Natural killer cell (primary cell): Measurements from ENCODE around the gene LCN15. TPM values are rescaled to one million over a fixed set of nuclear protein-coding genes. Genes with fewer than 3 reads are reported as not detected.

Source experiments
- ATAC-seq, 3 donors: fragments of 150-1000 bp in 2 of 3; fragments of 200-7000 bp in 1 of 3; cut with Tn5 transposase; 1 replicate in 1 of 3; 2 replicates in 2 of 3; pipeline ENCODE4 v1.10.0; 2021; ENCODE audit warnings: mild to moderate bottlenecking in 2 of 3, moderate library complexity in 2 of 3
- DNase-seq, 2 donors: peaks; one replicate each; pipeline versions ENCODE4 v3.0.0 to v3.0.0-alpha.2; 2013 to 2021; ENCODE audit warnings: mixed read lengths in 1 of 2
- H3K27ac ChIP-seq: one replicate; pipeline ENCODE4 v1.5.1; 2013; ENCODE audit warnings: mild to moderate bottlenecking, low read length
- H3K27me3 ChIP-seq: one replicate; pipeline ENCODE4 v1.6.1; 2013; ENCODE audit warnings: low read length; ENCODE audit not compliant: control insufficient read depth, insufficient read depth
- H3K36me3 ChIP-seq: one replicate; pipeline ENCODE4 v1.6.1; 2013; ENCODE audit warnings: low read length; ENCODE audit not compliant: control insufficient read depth, insufficient read depth
- H3K4me1 ChIP-seq: one replicate; pipeline ENCODE4 v1.6.1; 2013; ENCODE audit warnings: low read length; ENCODE audit not compliant: control insufficient read depth, insufficient read depth
- H3K4me3 ChIP-seq: one replicate; pipeline ENCODE4 v1.5.1; 2013; ENCODE audit warnings: low read length
- H3K9me3 ChIP-seq: one replicate; pipeline ENCODE4 v1.6.1; 2013; ENCODE audit warnings: low read length; ENCODE audit not compliant: control insufficient read depth, insufficient read depth
- H3K27ac Mint-ChIP-seq, 2 donors: one replicate each; pipeline ENCODE4 v1.8.0; 2022; ENCODE audit warnings: mild to moderate bottlenecking in 2 of 2, mixed read lengths in 2 of 2, moderate library complexity in 1 of 2
- H3K27me3 Mint-ChIP-seq, 2 donors: one replicate each; pipeline ENCODE4 v1.8.0; 2022; ENCODE audit warnings: low read depth in 2 of 2, mixed read lengths in 2 of 2
- H3K36me3 Mint-ChIP-seq: one replicate; pipeline ENCODE4 v1.8.0; 2022; ENCODE audit warnings: mixed read lengths
- H3K4me1 Mint-ChIP-seq, 2 donors: one replicate each; pipeline ENCODE4 v1.8.0; 2022; ENCODE audit warnings: mixed read lengths in 2 of 2
- H3K4me3 Mint-ChIP-seq: one replicate; pipeline ENCODE4 v1.8.0; 2022; ENCODE audit warnings: mild to moderate bottlenecking, moderate library complexity, mixed read lengths
- H3K9me3 Mint-ChIP-seq, 2 donors: one replicate each; pipeline ENCODE4 v1.8.0; 2022; ENCODE audit warnings: mixed read lengths in 2 of 2
- WGBS: methylation state at CpG from one replicate; pipeline ENCODE4 v1.1.7; 2013; ENCODE audit warnings: missing lambda C conversion rate; ENCODE audit not compliant: insufficient coverage; 5-methylcytosine and 5-hydroxymethylcytosine counted together
- intact Hi-C: fragments of 100-400 bp; cut with micrococcal nuclease; formaldehyde crosslinking; loops from one replicate; pipeline ENCODE4 v1.14.2; 2022
- total RNA-seq, 4 donors: library from RNA; stranded (reverse); fragments of 120-200 nt in 1 of 4; gene quantifications; one replicate each; pipeline versions ENCODE4 v1.2.3 to v1.2.4, GENCODE V29; 2013 to 2022
- TF ChIP-seq, protein P1 (sequence below): fragments of 200-600 bp; IDR thresholded peaks from one replicate; pipeline ENCODE4 v1.8.0; 2022; ENCODE audit warnings: antibody characterized with exemption

LCN15 gene
- total RNA-seq, 3 donors from 2014 or later (not counting 1 experiment from before 2014, with no cell fraction given): not detected

DNA sequence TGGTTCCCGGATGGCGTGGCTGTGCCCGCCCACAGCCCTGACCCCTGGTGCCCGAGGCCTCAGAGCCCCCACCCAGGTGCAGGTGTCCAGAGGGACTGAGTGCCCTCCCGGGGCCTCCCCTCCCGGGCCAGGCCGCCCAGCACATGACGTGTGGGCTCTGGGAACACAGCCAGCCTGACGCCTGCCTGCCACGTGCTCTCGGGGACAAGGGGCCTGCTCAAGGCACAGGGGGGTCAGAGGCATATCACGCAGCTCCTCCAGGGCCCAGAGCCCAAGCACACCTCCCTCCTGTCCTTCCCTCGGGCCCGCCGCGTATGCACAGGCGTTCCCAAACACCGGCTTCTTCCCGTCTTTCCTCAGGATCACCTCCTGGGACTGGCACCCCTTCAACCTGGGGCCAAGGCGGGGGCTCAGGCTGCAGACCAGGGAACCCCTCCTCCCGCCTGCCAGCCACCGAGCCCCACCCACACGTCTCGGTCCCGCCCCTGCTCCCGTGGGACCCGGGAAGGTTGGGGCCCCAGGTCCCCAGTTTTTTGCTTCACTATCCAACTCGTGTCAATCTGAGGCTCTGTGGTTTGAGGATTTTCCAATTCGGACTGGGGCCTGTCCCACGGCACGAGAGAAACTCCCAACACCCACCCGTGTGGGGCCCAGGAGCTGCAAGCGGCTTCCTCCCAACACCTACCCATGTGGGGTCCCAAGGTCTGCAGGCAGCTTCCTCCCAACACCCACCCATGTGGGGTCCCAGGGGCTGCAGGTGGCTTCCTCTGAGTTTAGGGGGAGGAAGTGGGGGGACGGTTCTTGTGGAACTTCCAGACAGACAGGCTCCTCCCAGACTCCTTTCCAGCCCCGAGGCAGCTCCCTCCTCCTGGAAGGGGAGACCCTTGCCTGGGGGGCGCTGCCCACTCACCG lies 23.1 kb downstream of the LCN15 start:
- TF ChIP-seq, protein P1, sequence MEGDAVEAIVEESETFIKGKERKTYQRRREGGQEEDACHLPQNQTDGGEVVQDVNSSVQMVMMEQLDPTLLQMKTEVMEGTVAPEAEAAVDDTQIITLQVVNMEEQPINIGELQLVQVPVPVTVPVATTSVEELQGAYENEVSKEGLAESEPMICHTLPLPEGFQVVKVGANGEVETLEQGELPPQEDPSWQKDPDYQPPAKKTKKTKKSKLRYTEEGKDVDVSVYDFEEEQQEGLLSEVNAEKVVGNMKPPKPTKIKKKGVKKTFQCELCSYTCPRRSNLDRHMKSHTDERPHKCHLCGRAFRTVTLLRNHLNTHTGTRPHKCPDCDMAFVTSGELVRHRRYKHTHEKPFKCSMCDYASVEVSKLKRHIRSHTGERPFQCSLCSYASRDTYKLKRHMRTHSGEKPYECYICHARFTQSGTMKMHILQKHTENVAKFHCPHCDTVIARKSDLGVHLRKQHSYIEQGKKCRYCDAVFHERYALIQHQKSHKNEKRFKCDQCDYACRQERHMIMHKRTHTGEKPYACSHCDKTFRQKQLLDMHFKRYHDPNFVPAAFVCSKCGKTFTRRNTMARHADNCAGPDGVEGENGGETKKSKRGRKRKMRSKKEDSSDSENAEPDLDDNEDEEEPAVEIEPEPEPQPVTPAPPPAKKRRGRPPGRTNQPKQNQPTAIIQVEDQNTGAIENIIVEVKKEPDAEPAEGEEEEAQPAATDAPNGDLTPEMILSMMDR: no peak
- Histone ChIP-seq H3K27ac (peak overlapping the region; percentile 15), H3K36me3 (no peaks in the 10 kb centered on the region), H3K27me3 (peaks cover 11% of the 10 kb centered on the region), H3K4me3 (peak overlapping the region; percentile 59), H3K9me3 (no peaks in the 10 kb centered on the region), H3K4me1 (peaks cover 23% of the 10 kb centered on the region)
- H3K36me3 Mint-ChIP-seq: no peaks in the 10 kb centered on the region
- H3K27me3 Mint-ChIP-seq: peaks cover 0 to 6% of the 10 kb centered on the region in 2 donors
- no peak overlapping the region for H3K27ac Mint-ChIP-seq
- intact Hi-C loops: no loop called here
- ATAC-seq: no peak
- H3K4me1 Mint-ChIP-seq: no peaks in the 10 kb centered on the region
- no peak for DNase-seq
- H3K9me3 Mint-ChIP-seq: no peaks in the 10 kb centered on the region
- H3K4me3 Mint-ChIP-seq: no peak overlapping the region
- WGBS: 26% methylated on average over 36 of the region's 37 CpGs

DNA sequence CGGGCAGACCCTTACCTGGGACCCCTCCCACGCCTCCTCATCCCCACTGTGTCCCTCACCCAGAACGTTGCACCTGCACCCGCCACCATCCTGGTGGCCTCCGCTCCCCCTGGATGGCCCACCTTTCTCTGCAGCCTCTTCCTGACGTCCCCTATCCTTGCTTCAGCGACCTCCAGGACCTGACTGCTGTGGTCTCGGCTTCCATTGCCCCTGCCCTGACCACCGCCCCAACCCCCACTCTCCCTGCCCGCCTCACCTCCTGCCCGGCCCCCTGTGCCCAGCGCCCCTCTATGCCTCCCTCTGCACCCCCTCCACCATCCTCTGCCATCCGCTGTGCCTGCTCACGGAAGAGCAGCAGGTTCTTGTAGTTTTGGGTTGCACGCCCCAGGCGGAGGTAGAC lies 23.8 kb downstream of the LCN15 start:
- Mint-ChIP-seq H3K9me3 (no peaks in the 10 kb centered on the region), H3K4me1 (no peaks in the 10 kb centered on the region), H3K27ac (no peak overlapping the region), H3K4me3 (no peak overlapping the region), H3K36me3 (no peaks in the 10 kb centered on the region), H3K27me3 (peaks cover 0 to 6% of the 10 kb centered on the region in 2 donors)
- H3K27ac ChIP-seq: no peak overlapping the region
- peaks cover 11% of the 10 kb centered on the region for H3K27me3 ChIP-seq
- H3K36me3 ChIP-seq: no peaks in the 10 kb centered on the region
- H3K9me3 ChIP-seq: no peaks in the 10 kb centered on the region
- WGBS: 93% methylated on average over 16 of the region's 16 CpGs
- peaks cover 23% of the 10 kb centered on the region for H3K4me1 ChIP-seq
- TF ChIP-seq, protein P1: no peak
- H3K4me3 ChIP-seq: no peak overlapping the region
- no peak for DNase-seq
- intact Hi-C loops: no loop called here
- no peak for ATAC-seq

DNA sequence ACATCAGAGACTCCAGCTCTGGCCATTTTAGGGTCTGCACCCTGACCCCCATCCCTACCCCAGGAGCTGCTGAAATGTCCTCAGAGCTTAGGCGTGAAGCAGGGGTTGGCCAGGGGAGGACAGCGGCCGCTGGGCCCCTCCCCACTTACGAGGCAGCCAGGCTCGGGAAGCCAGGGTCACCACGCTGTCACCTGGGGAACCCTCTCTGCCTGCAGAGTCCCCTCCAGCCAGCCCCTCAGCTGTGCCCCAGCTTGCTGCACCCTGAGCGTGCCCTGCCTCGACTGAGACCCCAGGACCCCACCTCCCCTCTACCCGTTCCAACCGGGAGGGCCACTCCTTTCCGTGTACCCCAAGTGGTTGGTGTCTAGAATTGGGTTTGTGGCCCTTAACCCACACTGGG lies 24.2 kb downstream of the LCN15 start:
- no peaks in the 10 kb centered on the region for H3K4me1 Mint-ChIP-seq
- Histone ChIP-seq H3K36me3 (no peaks in the 10 kb centered on the region), H3K4me3 (no peak overlapping the region), H3K27ac (no peak overlapping the region), H3K27me3 (peaks cover 11% of the 10 kb centered on the region), H3K9me3 (no peaks in the 10 kb centered on the region), H3K4me1 (peaks cover 23% of the 10 kb centered on the region)
- 92% methylated on average over 11 of the region's 11 CpGs for WGBS
- H3K27me3 Mint-ChIP-seq: peaks cover 0 to 6% of the 10 kb centered on the region in 2 donors
- no peak for ATAC-seq
- H3K9me3 Mint-ChIP-seq: no peaks in the 10 kb centered on the region
- TF ChIP-seq, protein P1: no peak
- DNase-seq: no peak
- intact Hi-C loops: no loop called here
- H3K4me3 Mint-ChIP-seq: no peak overlapping the region
- H3K36me3 Mint-ChIP-seq: no peaks in the 10 kb centered on the region
- H3K27ac Mint-ChIP-seq: no peak overlapping the region
